PC-9 (cell line): ENCODE results near the gene TCEAL4. TPM values are rescaled to one million over a fixed set of nuclear protein-coding genes. Genes with fewer than 3 reads are reported as not detected.

Source experiments
- BruUV-seq: library from RNA; stranded (reverse); fragments of 400-500 nt; replicated peaks from 2 replicates; lab custom pipeline; 2021; lab: Mats Ljungman, UMichigan
- CTCF ChIA-PET: fragments of 300-600 bp; sonication (Branson Sonifier 250); formaldehyde crosslinking; loops from one replicate; lab custom pipeline; 2022; ENCODE audit warnings: antibody characterized with exemption; lab: Charles Lee
- POLR2A ChIA-PET: fragments of 300-600 bp; sonication (Branson Sonifier 250); formaldehyde crosslinking; loops from one replicate; lab custom pipeline; 2022; ENCODE audit warnings: antibody characterized with exemption; ENCODE audit not compliant: unreplicated experiment; lab: Charles Lee
- DNase-seq, 2 experiments: peaks; one replicate each; pipeline versions ENCODE4 v3.0.0 to v3.0.0-alpha.2; 2015 to 2022; ENCODE audit warnings: mixed read lengths in 1 of 2
- H2AFZ ChIP-seq: fragments of 200-600 bp; sonication (generic); 2 replicates; pipeline ENCODE4 v1.8.1; 2017; ENCODE audit warnings: antibody characterized with exemption
- H3F3A ChIP-seq: fragments of 200-600 bp; sonication (generic); 2 replicates; pipeline ENCODE4 v1.8.1; 2017; ENCODE audit warnings: antibody characterized with exemption, mild to moderate bottlenecking, low read depth; ENCODE audit not compliant: insufficient read depth
- H3K27ac ChIP-seq: fragments of 200-600 bp; sonication (generic); 2 replicates; pipeline ENCODE4 v1.6.1; 2016; ENCODE audit warnings: mixed run types
- H3K27me3 ChIP-seq: fragments of 200-600 bp; sonication (generic); 2 replicates; pipeline ENCODE4 v1.6.1; 2016; ENCODE audit warnings: low read depth, mixed run types; ENCODE audit not compliant: insufficient read depth
- H3K36me3 ChIP-seq: fragments of 200-600 bp; sonication (generic); 2 replicates; pipeline ENCODE4 v1.6.1; 2016; ENCODE audit warnings: low read depth, mixed run types
- H3K4me1 ChIP-seq: fragments of 200-600 bp; sonication (generic); replicated peaks from 2 replicates; pipeline ENCODE4 v1.6.1; 2016; ENCODE audit warnings: mixed run types; ENCODE audit not compliant: insufficient read depth
- H3K4me2 ChIP-seq: fragments of 200-600 bp; sonication (generic); 2 replicates; pipeline ENCODE4 v1.6.1; 2017; ENCODE audit warnings: mixed run types
- H3K4me3 ChIP-seq: fragments of 200-600 bp; sonication (generic); 2 replicates; pipeline ENCODE4 v1.6.1; 2016; ENCODE audit warnings: mixed run types
- H3K79me2 ChIP-seq: fragments of 200-600 bp; sonication (generic); 2 replicates; pipeline ENCODE4 v1.6.1; 2017; ENCODE audit warnings: low read depth, mixed run types
- H3K9me2 ChIP-seq: fragments of 200-600 bp; sonication (generic); 2 replicates; pipeline ENCODE4 v1.8.1; 2017; ENCODE audit warnings: mild to moderate bottlenecking; ENCODE audit not compliant: insufficient read depth
- H3K9me3 ChIP-seq: fragments of 200-600 bp; sonication (generic); 2 replicates; pipeline ENCODE4 v1.8.1; 2016; ENCODE audit warnings: low read depth; ENCODE audit not compliant: insufficient read depth
- H4K20me1 ChIP-seq: fragments of 200-600 bp; sonication (generic); 2 replicates; pipeline ENCODE4 v1.8.1; 2017; ENCODE audit not compliant: insufficient read depth
- CTCF ChIP-seq: fragments of 200-600 bp; sonication (generic); conservative IDR thresholded peaks from 2 replicates; pipeline ENCODE4 v1.6.1; 2017; ENCODE audit warnings: mixed run types, antibody characterized with exemption, mild to moderate bottlenecking, moderate library complexity
- EZH2 ChIP-seq: fragments of 200-600 bp; sonication (generic); IDR thresholded peaks from 2 replicates; pipeline ENCODE4 v1.8.0; 2017; ENCODE audit warnings: antibody characterized with exemption, low read depth
- intact Hi-C: fragments of 100-400 bp; cut with micrococcal nuclease; formaldehyde crosslinking; loops from one replicate; pipeline ENCODE4 v1.10.0; 2022; ENCODE audit not compliant: unreplicated experiment
- total RNA-seq: library from RNA; stranded (reverse); gene quantifications from 2 replicates; pipeline ENCODE4 v1.2.3, GENCODE V29; 2021

TCEAL4 gene
- total RNA-seq, 1 experiment from 2014 or later = 42.9 TPM

- H3K79me2 ChIP-seq = no peaks in the 10 kb centered on the region
- H3K27me3 ChIP-seq = no peaks in the 10 kb centered on the region
- no peaks in the 10 kb centered on the region for H3K9me2 ChIP-seq
- no peak overlapping the region for H3K27ac ChIP-seq
- ChIA-PET CTCF (no interaction called here), POLR2A (no interaction called here)
- H3K36me3 ChIP-seq = no peaks in the 10 kb centered on the region
- H2AFZ ChIP-seq = no peak overlapping the region
- no peak for DNase-seq
- H3F3A ChIP-seq = 0 out of 2 replicates have a peak, but pooled peaks cover 4% of the 10 kb centered on the region
- H3K9me3 ChIP-seq = no peaks in the 10 kb centered on the region
- intact Hi-C loops = no loop called here
- no peaks in the 10 kb centered on the region for H4K20me1 ChIP-seq
- BruUV-seq = no TSS peak
- no peak overlapping the region for H3K4me3 ChIP-seq
- TF ChIP-seq EZH2 = no peak
- no peak for TF ChIP-seq CTCF
- 0 out of 2 replicates have a peak, but pooled peaks cover 10% of the 10 kb centered on the region for H3K4me1 ChIP-seq
- no peak overlapping the region for H3K4me2 ChIP-seq
Observed at GRCh38 chrX:103539695-103540094, 45.6 kb upstream of the TCEAL4 start.

GRCh38 chrX:103540145-103540544 lies 45.2 kb upstream of the TCEAL4 start:
- no peak overlapping the region for H2AFZ ChIP-seq
- no peaks in the 10 kb centered on the region for H3K79me2 ChIP-seq
- no peaks in the 10 kb centered on the region for H4K20me1 ChIP-seq
- 0 out of 2 replicates have a peak, but pooled peaks cover 10% of the 10 kb centered on the region for H3K4me1 ChIP-seq
- H3K27ac ChIP-seq = no peak overlapping the region
- H3K4me3 ChIP-seq = no peak overlapping the region
- intact Hi-C loops = no loop called here
- no peak for DNase-seq
- 0 out of 2 replicates have a peak, but pooled peaks cover 4% of the 10 kb centered on the region for H3F3A ChIP-seq
- no peaks in the 10 kb centered on the region for H3K27me3 ChIP-seq
- CTCF ChIA-PET = no interaction called here
- no peaks in the 10 kb centered on the region for H3K9me2 ChIP-seq
- H3K9me3 ChIP-seq = no peaks in the 10 kb centered on the region; the same call in 1 of the 2 replicates
- no TSS peak for BruUV-seq
- H3K4me2 ChIP-seq = no peak overlapping the region
- POLR2A ChIA-PET = no interaction called here
- no peak for TF ChIP-seq CTCF
- no peak for TF ChIP-seq EZH2
- H3K36me3 ChIP-seq = no peaks in the 10 kb centered on the region

GRCh38 chrX:103549916-103550315 lies 35.4 kb upstream of the TCEAL4 start:
- Histone ChIP-seq H3K9me2 (no peaks in the 10 kb centered on the region), H3K27ac (no peak overlapping the region), H3K36me3 (no peaks in the 10 kb centered on the region), H3F3A (no peaks in the 10 kb centered on the region), H2AFZ (no peak overlapping the region), H3K4me3 (no peak overlapping the region), H3K4me1 (peaks cover 6% of the 10 kb centered on the region; the same call in 1 of the 2 replicates), H3K79me2 (no peaks in the 10 kb centered on the region), H3K9me3 (no peaks in the 10 kb centered on the region; the same call in 1 of the 2 replicates), H3K27me3 (no peaks in the 10 kb centered on the region), H3K4me2 (no peak overlapping the region), H4K20me1 (no peaks in the 10 kb centered on the region)
- no peak for DNase-seq
- TF ChIP-seq CTCF = no peak
- no peak for TF ChIP-seq EZH2
- CTCF ChIA-PET = no interaction called here
- intact Hi-C loops = loop anchor here (5.0 kb wide), 1 partner anchor 137 kb away; the partner anchor contains the start of gene MORF4L2
- POLR2A ChIA-PET = interaction anchor here (0.6 kb wide), 1 partner anchor 88 kb away, joined by 6 read pairs; no protein-coding TSS in a partner anchor
- no TSS peak for BruUV-seq
